ENCODE data around the gene KLHL11.

The KLHL11 gene

GRCh38 chr17:41905172-41905571 lies 39.9 kb upstream of the KLHL11 start:
- in situ Hi-C loops (cut with HindIII; ENCODE audit: low pct_ligation_motif_present, low sequenced_read_pairs), result no loop called here
- H3K36me3 ChIP-seq (replicated peaks), result peaks cover 93% of the 10 kb centered on the region
- H3K27me3 ChIP-seq (replicated peaks), result no peaks in the 10 kb centered on the region
- TF ChIP-seq CTCF (IDR thresholded peaks at IDR 0.05; ENCODE audit: low read depth, low read length, missing control alignments), result no peak
- H3K4me3 ChIP-seq (ENCODE audit: low read depth, low read length), result no peak overlapping the region
- DNase-seq, result no peak
- no peak overlapping the region for H3K27ac ChIP-seq

GRCh38 chr17:41904242-41904841 lies 39.1 kb upstream of the KLHL11 start:
- Histone ChIP-seq H3K27me3 (replicated peaks) (no peaks in the 10 kb centered on the region), H3K27ac (no peak overlapping the region), H3K36me3 (replicated peaks) (peaks cover 89% of the 10 kb centered on the region), H3K4me3 (ENCODE audit: low read depth, low read length) (no peak overlapping the region)
- in situ Hi-C loops (cut with HindIII; ENCODE audit: low pct_ligation_motif_present, low sequenced_read_pairs), result no loop called here
- DNase-seq, result no peak
- no peak for TF ChIP-seq CTCF (IDR thresholded peaks at IDR 0.05; ENCODE audit: low read depth, low read length, missing control alignments)

- H3K27me3 ChIP-seq (replicated peaks), result no peaks in the 10 kb centered on the region
- H3K27ac ChIP-seq, result no peak overlapping the region
- peaks cover 89% of the 10 kb centered on the region for H3K36me3 ChIP-seq (replicated peaks)
- H3K4me3 ChIP-seq (ENCODE audit: low read depth, low read length), result no peak overlapping the region
- in situ Hi-C loops (cut with HindIII; ENCODE audit: low pct_ligation_motif_present, low sequenced_read_pairs), result no loop called here
- no peak for DNase-seq
- no peak for TF ChIP-seq CTCF (IDR thresholded peaks at IDR 0.05; ENCODE audit: low read depth, low read length, missing control alignments)
Observed at GRCh38 chr17:41901646-41902045, 36.4 kb upstream of the KLHL11 start.

DNA sequence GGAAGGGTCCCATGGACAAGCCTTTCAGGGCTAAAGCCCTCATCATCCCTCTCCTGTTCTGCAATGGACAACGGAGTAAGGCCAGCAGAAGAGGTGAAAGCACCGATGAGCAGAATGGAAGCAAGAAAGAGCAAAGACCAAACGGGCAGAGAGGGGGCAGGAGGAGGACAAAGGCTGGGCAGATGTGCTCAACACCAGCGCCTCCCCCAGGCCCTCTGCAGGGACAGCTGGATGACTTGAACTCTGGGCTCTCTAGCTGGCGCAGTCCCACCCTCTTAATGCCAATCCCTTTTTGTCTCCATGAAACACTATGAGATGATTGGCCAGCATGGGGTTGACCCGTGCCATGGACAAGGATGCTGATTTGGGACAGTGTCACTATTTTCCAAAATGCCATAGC lies 31.5 kb upstream of the KLHL11 start:
- H3K27ac ChIP-seq, result no peak overlapping the region
- H3K27me3 ChIP-seq (replicated peaks), result no peaks in the 10 kb centered on the region
- peaks cover 85% of the 10 kb centered on the region for H3K36me3 ChIP-seq (replicated peaks)
- DNase-seq, result no peak
- H3K4me3 ChIP-seq (ENCODE audit: low read depth, low read length), result no peak overlapping the region
- in situ Hi-C loops (cut with HindIII; ENCODE audit: low pct_ligation_motif_present, low sequenced_read_pairs), result no loop called here
- TF ChIP-seq CTCF (IDR thresholded peaks at IDR 0.05; ENCODE audit: low read depth, low read length, missing control alignments), result peak; percentile 17

DNA sequence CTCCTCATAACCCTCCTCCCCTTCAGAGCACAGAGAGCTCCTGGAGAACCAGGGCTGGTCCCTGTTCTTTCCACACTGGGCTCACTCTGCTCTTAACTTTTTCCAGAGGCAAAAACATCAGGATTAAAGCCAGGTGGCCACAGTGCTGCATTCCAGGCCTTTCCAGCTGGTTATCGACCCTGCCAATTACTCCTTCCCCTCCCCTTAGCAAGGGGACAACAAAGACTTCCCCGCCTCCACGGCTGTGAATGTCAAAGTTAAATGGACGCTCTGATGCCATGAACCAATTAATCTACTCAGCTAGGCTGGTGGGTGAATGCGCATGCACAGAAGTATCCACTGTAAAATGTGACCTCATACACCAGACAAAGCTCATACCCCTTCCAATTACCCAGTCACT lies 30.4 kb upstream of the KLHL11 start:
- H3K36me3 ChIP-seq (replicated peaks), result peaks cover 85% of the 10 kb centered on the region
- in situ Hi-C loops (cut with HindIII; ENCODE audit: low pct_ligation_motif_present, low sequenced_read_pairs), result no loop called here
- peak overlapping the region; percentile 25 for H3K27ac ChIP-seq
- H3K27me3 ChIP-seq (replicated peaks), result no peaks in the 10 kb centered on the region
- no peak for TF ChIP-seq CTCF (IDR thresholded peaks at IDR 0.05; ENCODE audit: low read depth, low read length, missing control alignments)
- H3K4me3 ChIP-seq (ENCODE audit: low read depth, low read length), result no peak overlapping the region
- no peak for DNase-seq

GRCh38 chr17:41894791-41895331 lies 29.6 kb upstream of the KLHL11 start:
- H3K36me3 ChIP-seq (replicated peaks), result peaks cover 87% of the 10 kb centered on the region
- peak overlapping the region; percentile 25 for H3K27ac ChIP-seq
- peak; percentile 55 for DNase-seq
- H3K4me3 ChIP-seq (ENCODE audit: low read depth, low read length), result no peak overlapping the region
- TF ChIP-seq CTCF (IDR thresholded peaks at IDR 0.05; ENCODE audit: low read depth, low read length, missing control alignments), result peak; percentile 3
- in situ Hi-C loops (cut with HindIII; ENCODE audit: low pct_ligation_motif_present, low sequenced_read_pairs), result no loop called here
- H3K27me3 ChIP-seq (replicated peaks), result no peaks in the 10 kb centered on the region
